Measurements from ENCODE around the gene VPS13D. TPM values are rescaled to one million over a fixed set of nuclear protein-coding genes. Genes with fewer than 3 reads are reported as not detected.
A peak's percentile ranks its signal among the peaks of the same experiment; 100 is the strongest.

The VPS13D gene
- total RNA-seq, 1 experiment from 2014 or later = 33.1 TPM

DNA sequence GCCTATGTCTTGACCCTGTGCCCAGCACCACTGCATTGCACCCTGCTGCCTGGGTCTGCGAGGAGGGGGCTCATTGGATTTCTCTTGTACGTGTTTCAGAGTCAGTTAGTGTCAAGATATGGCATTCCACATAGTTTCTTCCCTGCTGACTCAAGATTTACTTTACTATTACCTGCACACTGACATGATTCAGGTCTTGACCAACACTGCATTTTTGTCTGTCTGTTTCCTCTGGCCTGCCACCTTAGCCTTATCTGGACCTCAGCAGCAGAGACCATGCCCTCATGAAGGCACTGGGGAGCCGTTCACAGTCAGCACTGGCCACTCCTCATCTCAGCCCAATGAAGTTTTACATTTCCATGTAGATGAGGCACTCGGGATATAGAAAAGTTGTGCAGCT lies 232.8 kb downstream of the VPS13D start:
- Histone ChIP-seq H3K36me3 (ENCODE audit: control insufficient read depth, insufficient read depth, low read length) (no peaks in the 10 kb centered on the region), H3K27ac (ENCODE audit: low read length) (peak overlapping the region; percentile 42; the same call in 1 of the 2 replicates), H3K9me3 (ENCODE audit: control insufficient read depth, insufficient read depth, low read depth, low read length) (no peaks in the 10 kb centered on the region), H3K4me1 (ENCODE audit: control insufficient read depth, insufficient read depth, low read length) (peaks cover 7% of the 10 kb centered on the region), H3K4me3 (ENCODE audit: low read depth in 2 of 2, low read length in 2 of 2) (no peak overlapping the region), H3K27me3 (ENCODE audit: control insufficient read depth, insufficient read depth, low read length) (no peaks in the 10 kb centered on the region)
- POLR2A ChIA-PET = no interaction called here
- intact Hi-C loops (cut with micrococcal nuclease; ENCODE audit: unreplicated experiment) (no loop called here), in situ Hi-C loops (cut with HindIII; ENCODE audit: low pct_unique_long_range_greater_than_20kb, low sequenced_read_pairs) (no loop called here)
- BruUV-seq (replicated peaks) = no TSS peak
- CTCF ChIA-PET = interaction anchor here (0.5 kb wide), 1 partner anchor 157 kb away, joined by 5 read pairs; no protein-coding TSS in a partner anchor
- DNase-seq (ENCODE audit: low read depth, low spot score) (no peak), ATAC-seq (no peak)
- TF ChIP-seq, protein P1, sequence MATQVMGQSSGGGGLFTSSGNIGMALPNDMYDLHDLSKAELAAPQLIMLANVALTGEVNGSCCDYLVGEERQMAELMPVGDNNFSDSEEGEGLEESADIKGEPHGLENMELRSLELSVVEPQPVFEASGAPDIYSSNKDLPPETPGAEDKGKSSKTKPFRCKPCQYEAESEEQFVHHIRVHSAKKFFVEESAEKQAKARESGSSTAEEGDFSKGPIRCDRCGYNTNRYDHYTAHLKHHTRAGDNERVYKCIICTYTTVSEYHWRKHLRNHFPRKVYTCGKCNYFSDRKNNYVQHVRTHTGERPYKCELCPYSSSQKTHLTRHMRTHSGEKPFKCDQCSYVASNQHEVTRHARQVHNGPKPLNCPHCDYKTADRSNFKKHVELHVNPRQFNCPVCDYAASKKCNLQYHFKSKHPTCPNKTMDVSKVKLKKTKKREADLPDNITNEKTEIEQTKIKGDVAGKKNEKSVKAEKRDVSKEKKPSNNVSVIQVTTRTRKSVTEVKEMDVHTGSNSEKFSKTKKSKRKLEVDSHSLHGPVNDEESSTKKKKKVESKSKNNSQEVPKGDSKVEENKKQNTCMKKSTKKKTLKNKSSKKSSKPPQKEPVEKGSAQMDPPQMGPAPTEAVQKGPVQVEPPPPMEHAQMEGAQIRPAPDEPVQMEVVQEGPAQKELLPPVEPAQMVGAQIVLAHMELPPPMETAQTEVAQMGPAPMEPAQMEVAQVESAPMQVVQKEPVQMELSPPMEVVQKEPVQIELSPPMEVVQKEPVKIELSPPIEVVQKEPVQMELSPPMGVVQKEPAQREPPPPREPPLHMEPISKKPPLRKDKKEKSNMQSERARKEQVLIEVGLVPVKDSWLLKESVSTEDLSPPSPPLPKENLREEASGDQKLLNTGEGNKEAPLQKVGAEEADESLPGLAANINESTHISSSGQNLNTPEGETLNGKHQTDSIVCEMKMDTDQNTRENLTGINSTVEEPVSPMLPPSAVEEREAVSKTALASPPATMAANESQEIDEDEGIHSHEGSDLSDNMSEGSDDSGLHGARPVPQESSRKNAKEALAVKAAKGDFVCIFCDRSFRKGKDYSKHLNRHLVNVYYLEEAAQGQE (IDR thresholded peaks at IDR 0.05; ENCODE audit: insufficient read depth in 1 of 2, low read depth in 2 of 2, low read length in 1 of 2) = no peak
- TF ChIP-seq, protein P2, sequence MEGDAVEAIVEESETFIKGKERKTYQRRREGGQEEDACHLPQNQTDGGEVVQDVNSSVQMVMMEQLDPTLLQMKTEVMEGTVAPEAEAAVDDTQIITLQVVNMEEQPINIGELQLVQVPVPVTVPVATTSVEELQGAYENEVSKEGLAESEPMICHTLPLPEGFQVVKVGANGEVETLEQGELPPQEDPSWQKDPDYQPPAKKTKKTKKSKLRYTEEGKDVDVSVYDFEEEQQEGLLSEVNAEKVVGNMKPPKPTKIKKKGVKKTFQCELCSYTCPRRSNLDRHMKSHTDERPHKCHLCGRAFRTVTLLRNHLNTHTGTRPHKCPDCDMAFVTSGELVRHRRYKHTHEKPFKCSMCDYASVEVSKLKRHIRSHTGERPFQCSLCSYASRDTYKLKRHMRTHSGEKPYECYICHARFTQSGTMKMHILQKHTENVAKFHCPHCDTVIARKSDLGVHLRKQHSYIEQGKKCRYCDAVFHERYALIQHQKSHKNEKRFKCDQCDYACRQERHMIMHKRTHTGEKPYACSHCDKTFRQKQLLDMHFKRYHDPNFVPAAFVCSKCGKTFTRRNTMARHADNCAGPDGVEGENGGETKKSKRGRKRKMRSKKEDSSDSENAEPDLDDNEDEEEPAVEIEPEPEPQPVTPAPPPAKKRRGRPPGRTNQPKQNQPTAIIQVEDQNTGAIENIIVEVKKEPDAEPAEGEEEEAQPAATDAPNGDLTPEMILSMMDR (IDR thresholded peaks at IDR 0.05) = no peak
- TF ChIP-seq SIN3A (IDR thresholded peaks at IDR 0.05; ENCODE audit: borderline replicate concordance, insufficient read depth, low read depth, low read length) (no peak), POLR2AphosphoS5 (IDR thresholded peaks at IDR 0.05; ENCODE audit: low read depth, low read length) (no peak), TCF7L2 (IDR thresholded peaks at IDR 0.05; ENCODE audit: low read depth, low read length) (no peak)

DNA sequence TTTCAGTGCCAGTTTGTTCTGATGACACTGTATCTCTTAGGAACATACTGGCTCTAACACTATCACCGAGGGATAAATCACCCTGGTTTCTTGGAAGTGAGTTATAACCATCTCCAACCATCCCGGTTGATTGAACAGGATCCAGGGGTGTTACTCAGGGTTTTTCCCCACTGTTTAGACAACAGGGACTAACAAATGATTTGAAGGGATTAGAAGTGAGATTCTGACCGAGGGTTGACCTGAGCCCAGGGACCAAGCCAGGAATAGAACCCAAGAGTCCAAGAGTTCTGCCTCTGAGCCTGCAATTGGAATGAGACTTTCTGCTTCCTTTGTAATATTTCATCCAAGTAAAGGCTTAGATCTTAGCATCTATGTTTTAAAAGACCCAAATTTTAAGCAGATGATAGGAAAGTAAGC lies 234.2 kb downstream of the VPS13D start:
- ChIA-PET CTCF (no interaction called here), POLR2A (no interaction called here)
- no peak for ATAC-seq
- in situ Hi-C loops (cut with HindIII; ENCODE audit: low pct_unique_long_range_greater_than_20kb, low sequenced_read_pairs) (no loop called here), intact Hi-C loops (cut with micrococcal nuclease; ENCODE audit: unreplicated experiment) (no loop called here)
- Histone ChIP-seq H3K4me3 (ENCODE audit: low read depth in 2 of 2, low read length in 2 of 2) (no peak overlapping the region), H3K36me3 (ENCODE audit: control insufficient read depth, insufficient read depth, low read length) (no peaks in the 10 kb centered on the region), H3K4me1 (ENCODE audit: control insufficient read depth, insufficient read depth, low read length) (peaks cover 8% of the 10 kb centered on the region), H3K27ac (ENCODE audit: low read length) (peak overlapping the region; percentile 62), H3K27me3 (ENCODE audit: control insufficient read depth, insufficient read depth, low read length) (no peaks in the 10 kb centered on the region), H3K9me3 (ENCODE audit: control insufficient read depth, insufficient read depth, low read depth, low read length) (no peaks in the 10 kb centered on the region)
- TF ChIP-seq SIN3A (IDR thresholded peaks at IDR 0.05; ENCODE audit: borderline replicate concordance, insufficient read depth, low read depth, low read length) (no peak), POLR2AphosphoS5 (IDR thresholded peaks at IDR 0.05; ENCODE audit: low read depth, low read length) (no peak), TCF7L2 (IDR thresholded peaks at IDR 0.05; ENCODE audit: low read depth, low read length) (no peak)
- TF ChIP-seq, protein P1 (IDR thresholded peaks at IDR 0.05; ENCODE audit: insufficient read depth in 1 of 2, low read depth in 2 of 2, low read length in 1 of 2) = no peak
- TF ChIP-seq, protein P2 (IDR thresholded peaks at IDR 0.05) = no peak
- no peak for DNase-seq (ENCODE audit: low read depth, low spot score)
- BruUV-seq (replicated peaks) = no TSS peak

Data from Panc1 (cell line).